Skeletal muscle tissue (tissue), 4 donors: ENCODE data around the gene AKAP10. TPM values are rescaled to one million over a fixed set of nuclear protein-coding genes. Genes with fewer than 3 reads are reported as not detected.

ENCODE experiments used
- H3K27ac ChIP-seq: one replicate; pipeline ENCODE4 v1.7.0; 2013; ENCODE audit warnings: mild to moderate bottlenecking, low read depth, low read length, inconsistent platforms
- H3K27me3 ChIP-seq, 3 donors: one replicate each; pipeline ENCODE4 v1.7.0; 2013; ENCODE audit warnings: low read length in 3 of 3; ENCODE audit not compliant: control insufficient read depth in 3 of 3, insufficient read depth in 3 of 3
- H3K36me3 ChIP-seq, 3 donors: one replicate each; pipeline ENCODE4 v1.7.0; 2013; ENCODE audit warnings: low read length in 3 of 3; ENCODE audit not compliant: control insufficient read depth in 3 of 3, insufficient read depth in 3 of 3
- H3K4me1 ChIP-seq, 3 donors: one replicate each; pipeline ENCODE4 v1.7.0; 2013; ENCODE audit warnings: low read length in 3 of 3, mild to moderate bottlenecking in 3 of 3; ENCODE audit not compliant: control insufficient read depth in 3 of 3, insufficient read depth in 3 of 3
- H3K4me3 ChIP-seq, 3 donors: one replicate each; pipeline ENCODE4 v1.7.0; 2013; ENCODE audit warnings: low read length in 3 of 3
- H3K9ac ChIP-seq, 3 donors: one replicate each; pipeline ENCODE4 v1.7.0; 2013; ENCODE audit warnings: low read length in 3 of 3, mild to moderate bottlenecking in 3 of 3, moderate library complexity in 2 of 3, low read depth in 1 of 3
- H3K9me3 ChIP-seq, 3 donors: one replicate each; pipeline ENCODE4 v1.7.0; 2013; ENCODE audit warnings: low read length in 3 of 3; ENCODE audit not compliant: control insufficient read depth in 3 of 3
- total RNA-seq: library from RNA; depleted of rRNA; stranded (reverse); fragments of >200 nt; gene quantifications from one replicate; pipeline ENCODE4 v1.2.3, GENCODE V29; 2014
- donor health status: Osteomylitis.

Gene AKAP10
- total RNA-seq, 1 donor from 2014 or later: 15.7 TPM

DNA sequence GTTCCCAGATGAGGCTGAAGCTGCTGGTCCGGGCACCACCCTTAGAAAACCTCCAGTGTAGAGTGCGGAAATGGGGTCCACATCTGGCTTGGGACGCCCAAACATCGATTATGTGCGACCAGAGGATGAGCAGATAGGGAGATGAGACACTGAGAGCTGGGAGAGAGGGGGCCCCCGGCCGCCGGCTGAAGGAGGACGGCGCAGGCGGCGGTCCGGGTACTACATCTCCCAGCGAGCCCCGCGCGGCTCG, 31.3 kb upstream of the AKAP10 start:
- H3K4me1 ChIP-seq: peaks cover 7 to 16% (median 13%) of the 10 kb centered on the region in 3 donors
- H3K9ac ChIP-seq: peak overlapping the region; percentile 58 to 75 (median 66)
- no peaks in the 10 kb centered on the region for H3K9me3 ChIP-seq
- H3K36me3 ChIP-seq: no peaks in the 10 kb centered on the region
- no peak overlapping the region for H3K27ac ChIP-seq
- peak overlapping the region; percentile 75 to 83 (median 83) for H3K4me3 ChIP-seq
- H3K27me3 ChIP-seq: peaks cover 13 to 17% (median 16%) of the 10 kb centered on the region in 3 donors

DNA sequence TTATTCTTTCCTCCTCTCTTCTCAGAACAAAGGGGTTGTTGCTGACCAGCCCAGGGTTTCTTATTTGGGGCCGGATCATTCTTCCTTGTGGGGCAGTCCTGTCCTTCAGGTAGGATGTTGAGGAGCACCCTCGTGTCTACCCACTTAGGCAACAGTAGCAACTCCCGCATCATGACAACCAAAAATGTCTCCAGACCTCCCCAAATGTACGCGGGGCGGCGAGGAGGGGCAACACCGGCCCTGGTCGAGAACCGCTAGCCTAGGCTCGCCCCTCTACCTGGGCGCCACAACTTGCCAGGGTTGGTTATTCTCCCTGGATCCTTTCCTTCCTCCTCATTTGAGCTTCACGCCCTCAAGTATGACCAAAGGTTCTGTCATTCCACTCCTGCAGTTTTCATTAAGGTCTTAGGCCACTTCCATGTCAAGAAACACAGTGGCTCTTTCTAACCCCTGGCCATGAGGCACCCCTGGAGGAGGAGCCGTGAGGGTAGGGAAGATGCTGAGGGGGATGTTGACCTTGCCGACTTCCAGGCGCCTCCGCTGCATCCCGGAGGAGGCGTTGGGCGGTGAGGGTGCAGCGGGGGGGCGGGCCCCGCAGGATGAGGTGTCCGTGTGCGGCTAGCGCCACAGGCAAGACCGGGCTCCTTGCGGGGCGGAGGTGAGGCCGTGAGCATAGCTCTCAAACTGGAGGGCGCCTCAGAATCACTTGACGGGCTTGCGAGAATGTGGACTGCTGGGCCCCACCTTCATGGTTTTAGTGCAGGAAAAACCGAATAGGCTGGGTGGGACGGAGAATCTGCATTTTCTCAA, 30.8 kb upstream of the AKAP10 start:
- H3K9ac ChIP-seq: peak overlapping the region; percentile 58 to 75 (median 66)
- peaks cover 15 to 19% (median 16%) of the 10 kb centered on the region in 3 donors for H3K27me3 ChIP-seq
- H3K27ac ChIP-seq: no peak overlapping the region

DNA sequence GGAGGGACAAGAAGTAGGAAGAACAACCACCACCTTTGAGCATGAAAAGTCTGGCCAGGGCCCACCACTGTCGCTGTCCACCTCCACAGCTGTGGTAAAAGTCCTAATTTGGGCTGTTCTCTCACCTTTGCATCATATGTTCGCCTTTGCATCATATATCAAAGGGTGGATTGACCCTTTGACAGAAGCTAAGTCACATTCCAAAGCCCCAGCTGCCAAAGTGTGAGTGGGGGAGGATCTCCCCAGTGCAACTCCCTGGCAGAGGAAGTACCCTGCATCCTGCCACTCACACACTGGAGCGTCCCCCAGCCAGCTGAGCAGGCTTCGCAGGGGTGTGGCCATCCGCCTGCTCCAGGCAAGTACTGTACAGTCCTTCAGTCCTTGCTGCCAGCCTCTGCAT, 18.9 kb upstream of the AKAP10 start:
- H3K4me3 ChIP-seq: no peak overlapping the region
- H3K9ac ChIP-seq: no peak overlapping the region
- no peaks in the 10 kb centered on the region for H3K9me3 ChIP-seq
- no peak overlapping the region for H3K27ac ChIP-seq
- H3K4me1 ChIP-seq: peaks cover 0 to 4% (median 0%) of the 10 kb centered on the region in 3 donors
- no peaks in the 10 kb centered on the region for H3K36me3 ChIP-seq
- H3K27me3 ChIP-seq: peaks cover 0 to 5% (median 0%) of the 10 kb centered on the region in 3 donors

More for the DNA sequence above, 30.8 kb upstream of the AKAP10 start:
- peaks cover 7 to 16% (median 13%) of the 10 kb centered on the region in 3 donors for H3K4me1 ChIP-seq
- no peaks in the 10 kb centered on the region for H3K9me3 ChIP-seq
- H3K36me3 ChIP-seq: no peaks in the 10 kb centered on the region
- H3K4me3 ChIP-seq: peak overlapping the region; percentile 75 to 83 (median 83)

- H3K27ac ChIP-seq: no peak overlapping the region
- H3K9me3 ChIP-seq: no peaks in the 10 kb centered on the region
- no peak overlapping the region for H3K4me3 ChIP-seq
- H3K4me1 ChIP-seq: peaks cover 0 to 4% (median 0%) of the 10 kb centered on the region in 3 donors
- H3K9ac ChIP-seq: no peak overlapping the region
- H3K27me3 ChIP-seq: peaks cover 0 to 5% (median 0%) of the 10 kb centered on the region in 3 donors
- no peaks in the 10 kb centered on the region for H3K36me3 ChIP-seq
Measured at GRCh38 chr17:19996086-19996485, 18.5 kb upstream of the AKAP10 start.

DNA sequence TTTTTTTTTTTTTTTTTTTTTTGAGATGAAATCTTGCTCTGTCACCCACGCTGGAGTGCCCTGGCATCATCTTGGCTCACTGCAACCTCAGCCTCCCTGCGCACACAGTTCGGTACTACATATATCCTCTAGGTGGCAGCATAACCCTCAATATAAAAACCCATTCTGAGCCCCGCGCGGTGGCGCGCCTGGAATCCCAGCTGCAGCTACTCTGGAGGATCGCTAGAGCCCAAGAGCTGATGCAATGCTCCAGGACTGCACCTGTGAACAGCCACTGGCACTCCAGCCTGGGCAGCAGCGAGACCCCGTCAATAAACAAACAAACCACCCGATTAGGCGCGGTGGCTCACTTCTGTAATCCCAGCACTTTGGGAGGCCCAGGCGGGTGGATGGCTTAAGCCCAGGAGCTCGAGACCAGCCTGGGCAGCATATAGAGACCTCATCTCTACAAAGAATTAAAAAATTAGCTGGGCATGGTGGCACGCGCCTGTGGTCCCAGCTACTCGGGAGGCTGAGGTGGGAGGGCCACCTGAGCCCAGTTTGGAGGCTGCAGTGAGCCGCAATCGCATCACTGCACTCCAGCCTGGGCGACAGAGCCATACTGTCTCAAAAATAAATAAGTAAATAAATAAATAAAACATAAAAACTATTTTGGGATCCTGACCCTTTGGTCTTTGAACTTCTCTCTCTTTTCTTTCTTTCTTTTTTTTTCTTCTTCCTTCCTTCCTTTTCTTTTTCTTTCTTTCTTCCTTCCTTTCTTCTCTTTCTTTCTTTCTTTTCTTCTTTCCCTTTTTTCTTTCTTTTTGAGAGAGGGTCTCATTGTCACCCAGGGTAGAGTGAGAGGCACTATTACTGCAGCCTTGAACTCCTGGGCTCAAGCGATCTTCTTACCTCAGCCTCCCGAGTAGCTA, 15.4 kb upstream of the AKAP10 start:
- Histone ChIP-seq H3K9ac (peak overlapping the region in 1 of 3 donors; percentile 16), H3K4me1 (peaks cover 0 to 4% (median 0%) of the 10 kb centered on the region in 3 donors), H3K9me3 (no peaks in the 10 kb centered on the region), H3K27ac (no peak overlapping the region), H3K4me3 (peak overlapping the region in 1 of 3 donors; percentile 41), H3K36me3 (no peaks in the 10 kb centered on the region), H3K27me3 (peaks cover 0 to 5% (median 0%) of the 10 kb centered on the region in 3 donors)

GRCh38 chr17:19991252-19991885, 13.7 kb upstream of the AKAP10 start:
- Histone ChIP-seq H3K9me3 (no peaks in the 10 kb centered on the region), H3K4me1 (peaks cover 0 to 4% (median 0%) of the 10 kb centered on the region in 3 donors), H3K36me3 (no peaks in the 10 kb centered on the region), H3K27me3 (peaks cover 0 to 3% (median under 1%) of the 10 kb centered on the region in 3 donors), H3K27ac (no peak overlapping the region), H3K9ac (no peak overlapping the region), H3K4me3 (no peak overlapping the region)

DNA sequence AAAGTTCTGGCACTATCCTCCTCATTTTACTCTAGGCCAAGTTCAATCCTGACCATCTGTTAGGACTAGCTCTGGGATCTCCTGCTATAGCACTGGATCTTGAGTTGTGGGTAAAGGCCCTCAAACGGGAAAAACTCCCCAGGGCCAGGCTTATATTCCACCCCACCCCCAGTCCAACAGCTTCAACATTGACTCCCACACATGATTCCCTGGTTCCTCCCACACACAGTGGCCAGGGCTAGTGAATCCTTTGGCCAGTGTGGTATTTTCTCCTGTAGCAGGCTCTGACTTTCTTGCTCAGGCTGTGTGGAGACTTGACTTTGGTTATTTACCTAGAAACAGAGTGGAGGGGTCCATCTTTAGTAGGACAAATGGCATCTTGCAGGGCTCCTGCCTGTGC, 10.3 kb upstream of the AKAP10 start:
- H3K9ac ChIP-seq: no peak overlapping the region
- no peak overlapping the region for H3K27ac ChIP-seq
- H3K27me3 ChIP-seq: peaks cover 0 to 3% (median 0%) of the 10 kb centered on the region in 3 donors
- H3K4me3 ChIP-seq: no peak overlapping the region
- H3K36me3 ChIP-seq: no peaks in the 10 kb centered on the region
- H3K9me3 ChIP-seq: no peaks in the 10 kb centered on the region
- peaks cover 0 to 1% (median 0%) of the 10 kb centered on the region in 3 donors for H3K4me1 ChIP-seq

GRCh38 chr17:19986941-19987861, 9.6 kb upstream of the AKAP10 start:
- Histone ChIP-seq H3K36me3 (no peaks in the 10 kb centered on the region), H3K4me1 (no peaks in the 10 kb centered on the region), H3K9ac (no peak overlapping the region), H3K27me3 (peaks cover 0 to 3% (median 0%) of the 10 kb centered on the region in 3 donors), H3K9me3 (no peaks in the 10 kb centered on the region), H3K4me3 (no peak overlapping the region), H3K27ac (no peak overlapping the region)
